CD4-positive, alpha-beta T cell (primary cell): ENCODE measurements around the gene LIN54. TPM values are rescaled to one million over a fixed set of nuclear protein-coding genes. Genes with fewer than 3 reads are reported as not detected.

Source experiments
- ATAC-seq: fragments of 200-7000 bp; cut with Tn5 transposase; one replicate; pipeline ENCODE4 v1.10.0; 2022; ENCODE audit warnings: mild to moderate bottlenecking; ENCODE audit not compliant: poor library complexity
- CTCF ChIA-PET: fragments of 350-600 bp; sonication (Branson Sonifier 250); formaldehyde crosslinking; loops from one replicate; lab custom pipeline; 2021; ENCODE audit warnings: antibody characterized with exemption, inconsistent platforms; lab: Charles Lee
- POLR2A ChIA-PET: fragments of 350-600 bp; sonication (Branson Sonifier 250); formaldehyde crosslinking; loops from one replicate; lab custom pipeline; 2021; ENCODE audit warnings: antibody characterized with exemption, inconsistent platforms; lab: Charles Lee
- DNase-seq, 14 experiments: peaks; one replicate each; pipeline ENCODE4 v3.0.0-alpha.2; 2013 to 2020; ENCODE audit warnings: mixed read lengths in 2 of 14
- H3K27ac ChIP-seq, 2 donors: one replicate each; pipeline versions ENCODE4 v1.5.1 to v1.7.0; 2013; ENCODE audit warnings: low read length in 2 of 2, low read depth in 1 of 2, mild to moderate bottlenecking in 1 of 2
- H3K27me3 ChIP-seq, 2 experiments: 1 replicate in 1 of 2; 2 replicates in 1 of 2; pipeline versions ENCODE4 v1.6.1 to v1.7.0; 2013; ENCODE audit warnings: low read length in 2 of 2, control low read depth in 1 of 2, mild to moderate bottlenecking in 1 of 2, moderate library complexity in 1 of 2; ENCODE audit not compliant: insufficient read depth in 2 of 2, control insufficient read depth in 1 of 2
- H3K36me3 ChIP-seq: one replicate; pipeline ENCODE4 v1.6.1; 2013; ENCODE audit warnings: low read length, control low read depth; ENCODE audit not compliant: insufficient read depth
- H3K4me1 ChIP-seq: one replicate; pipeline ENCODE4 v1.6.1; 2013; ENCODE audit warnings: low read length, control low read depth; ENCODE audit not compliant: insufficient read depth
- H3K4me3 ChIP-seq: one replicate; pipeline ENCODE4 v1.5.1; 2013; ENCODE audit warnings: mild to moderate bottlenecking, low read length, moderate library complexity
- H3K9me3 ChIP-seq, 2 experiments: 1 replicate in 1 of 2; 2 replicates in 1 of 2; pipeline versions ENCODE4 v1.6.1 to v1.7.0; 2013; ENCODE audit warnings: low read length in 2 of 2, mild to moderate bottlenecking in 2 of 2, control low read depth in 1 of 2, moderate library complexity in 1 of 2; ENCODE audit not compliant: control insufficient read depth in 1 of 2, insufficient read depth in 1 of 2
- H3K27ac Mint-ChIP-seq: one replicate; pipeline ENCODE4 v1.8.0; 2020; ENCODE audit warnings: mixed read lengths
- H3K27me3 Mint-ChIP-seq: one replicate; pipeline ENCODE4 v1.8.0; 2021; ENCODE audit warnings: mixed read lengths
- H3K36me3 Mint-ChIP-seq: one replicate; pipeline ENCODE4 v1.8.0; 2021; ENCODE audit warnings: low read depth, mixed read lengths
- H3K4me1 Mint-ChIP-seq: one replicate; pipeline ENCODE4 v1.8.0; 2021; ENCODE audit warnings: low read depth, mixed read lengths
- H3K4me3 Mint-ChIP-seq: one replicate; pipeline ENCODE4 v1.8.0; 2020; ENCODE audit warnings: mild to moderate bottlenecking, mixed read lengths
- H3K9me3 Mint-ChIP-seq: one replicate; pipeline ENCODE4 v1.8.0; 2020; ENCODE audit warnings: mixed read lengths
- CTCF ChIP-seq: fragments of 200-600 bp; IDR thresholded peaks from one replicate; pipeline ENCODE4 v1.8.0; 2022; ENCODE audit warnings: antibody characterized with exemption, mild to moderate bottlenecking
- intact Hi-C, 2 experiments: fragments of 100-400 bp; cut with DNase I in 1 of 2; cut with micrococcal nuclease in 1 of 2; formaldehyde crosslinking; loops; one replicate each; pipeline versions ENCODE4 v1.15.1 to v1.9.0; 2023 to 2025; cut with DNase I, micrococcal nuclease
- total RNA-seq, 174 experiments: library from RNA in 2 of 174; stranded (reverse) in 2 of 174; gene quantifications; one replicate each; pipeline ENCODE4 v1.2.3 and lab custom pipeline; 2021 to 2026

The LIN54 gene
- total RNA-seq, 2 experiments from 2014 or later = 11.0 to 12.1 TPM

GRCh38 chr4:82913305-82913704 is 97.3 kb downstream of the LIN54 start:
- Histone ChIP-seq H3K36me3 (peaks cover 7% of the 10 kb centered on the region), H3K9me3 (no peaks in the 10 kb centered on the region), H3K4me1 (no peaks in the 10 kb centered on the region), H3K27ac (no peak overlapping the region), H3K4me3 (no peak overlapping the region), H3K27me3 (no peaks in the 10 kb centered on the region)
- H3K4me3 Mint-ChIP-seq = no peak overlapping the region
- H3K4me1 Mint-ChIP-seq = no peaks in the 10 kb centered on the region
- no peaks in the 10 kb centered on the region for H3K9me3 Mint-ChIP-seq
- intact Hi-C loops = no loop called here
- ChIA-PET POLR2A (no interaction called here), CTCF (no interaction called here)
- H3K27me3 Mint-ChIP-seq = no peaks in the 10 kb centered on the region
- no peak overlapping the region for H3K27ac Mint-ChIP-seq
- ATAC-seq (no peak), DNase-seq (no peak)
- H3K36me3 Mint-ChIP-seq = peaks cover 25% of the 10 kb centered on the region
- no peak for TF ChIP-seq CTCF

GRCh38 chr4:82909326-82909725 is 101.3 kb downstream of the LIN54 start:
- intact Hi-C loops = no loop called here
- TF ChIP-seq CTCF = no peak

DNA sequence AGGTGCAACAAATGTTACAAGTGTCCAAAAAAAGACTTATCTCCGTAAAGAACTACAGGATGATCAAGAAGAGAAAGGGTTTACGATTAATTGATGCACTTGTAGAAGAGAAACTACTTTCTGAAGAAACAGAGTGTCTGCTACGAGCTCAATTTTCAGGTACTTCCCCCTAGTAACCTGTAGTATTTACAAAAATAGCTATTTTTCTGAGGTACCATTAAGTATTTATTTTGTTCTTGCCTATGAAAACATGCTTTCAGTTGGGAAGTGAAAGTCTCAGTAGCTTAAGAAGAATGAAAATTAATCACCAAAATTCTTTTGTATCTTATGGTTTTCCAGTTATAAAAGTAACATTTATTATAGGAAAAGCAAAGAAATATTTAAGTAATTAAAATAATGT is 104.2 kb downstream of the LIN54 start:
- peaks cover 21% of the 10 kb centered on the region for H3K36me3 Mint-ChIP-seq
- ATAC-seq (no peak), DNase-seq (no peak)
- no peak overlapping the region for H3K4me3 Mint-ChIP-seq
- POLR2A ChIA-PET = interaction anchor here (1.0 kb wide), 1 partner anchor 107 kb away, joined by 3 read pairs; no protein-coding TSS in a partner anchor
- H3K4me1 Mint-ChIP-seq = peaks cover 5% of the 10 kb centered on the region
- Histone ChIP-seq H3K4me1 (peaks cover 3% of the 10 kb centered on the region), H3K4me3 (no peak overlapping the region), H3K9me3 (no peaks in the 10 kb centered on the region), H3K27me3 (no peaks in the 10 kb centered on the region), H3K27ac (no peak overlapping the region), H3K36me3 (peaks cover 3% of the 10 kb centered on the region)
- H3K9me3 Mint-ChIP-seq = no peaks in the 10 kb centered on the region
- no peaks in the 10 kb centered on the region for H3K27me3 Mint-ChIP-seq
- no peak for TF ChIP-seq CTCF
- intact Hi-C loops = no loop called here
- CTCF ChIA-PET = interaction anchor here (1.5 kb wide), 1 partner anchor 22 kb away, joined by 3 read pairs; no protein-coding TSS in a partner anchor
- H3K27ac Mint-ChIP-seq = no peak overlapping the region

More at GRCh38 chr4:82909326-82909725, 101.3 kb downstream of the LIN54 start:
- CTCF ChIA-PET = interaction anchor here (0.5 kb wide), 1 partner anchor 47 kb away, joined by 3 read pairs; no protein-coding TSS in a partner anchor
- peaks cover 5% of the 10 kb centered on the region for H3K4me1 Mint-ChIP-seq
- no peaks in the 10 kb centered on the region for H3K9me3 Mint-ChIP-seq
- no peak overlapping the region for H3K27ac ChIP-seq
- H3K36me3 ChIP-seq = peaks cover 3% of the 10 kb centered on the region
- ATAC-seq = no peak
- no peak overlapping the region for H3K4me3 ChIP-seq
- no peaks in the 10 kb centered on the region for H3K27me3 Mint-ChIP-seq
- peaks cover 30% of the 10 kb centered on the region for H3K36me3 Mint-ChIP-seq
- no peak for DNase-seq
- H3K9me3 ChIP-seq = no peaks in the 10 kb centered on the region
- no peaks in the 10 kb centered on the region for H3K4me1 ChIP-seq
- POLR2A ChIA-PET = interaction anchor here (0.6 kb wide), 1 partner anchor 16 kb away, joined by 3 read pairs; no protein-coding TSS in a partner anchor
- H3K27me3 ChIP-seq = no peaks in the 10 kb centered on the region
- no peak overlapping the region for H3K4me3 Mint-ChIP-seq
- no peak overlapping the region for H3K27ac Mint-ChIP-seq
